T-helper 1 cell (primary cell): Measurements from ENCODE around the gene OR10H2.
"Not testable (repeated sequence)": the region's sequence is repeated elsewhere in the genome, so short reads cannot be mapped to it uniquely, and the experiment has no call there.

Experiments
- DNase-seq, 5 donors: peaks; one replicate each; pipeline ENCODE4 v3.0.0-alpha.2; 2012 to 2020
- total RNA-seq, 4 donors: gene quantifications; one replicate each; lab custom pipeline; 2026; lab: John Stamatoyannopoulos, UW

The OR10H2 gene, protein sequence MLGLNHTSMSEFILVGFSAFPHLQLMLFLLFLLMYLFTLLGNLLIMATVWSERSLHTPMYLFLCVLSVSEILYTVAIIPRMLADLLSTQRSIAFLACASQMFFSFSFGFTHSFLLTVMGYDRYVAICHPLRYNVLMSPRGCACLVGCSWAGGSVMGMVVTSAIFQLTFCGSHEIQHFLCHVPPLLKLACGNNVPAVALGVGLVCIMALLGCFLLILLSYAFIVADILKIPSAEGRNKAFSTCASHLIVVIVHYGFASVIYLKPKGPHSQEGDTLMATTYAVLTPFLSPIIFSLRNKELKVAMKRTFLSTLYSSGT
- total RNA-seq = 0 reads per million in 4 donors

DNA sequence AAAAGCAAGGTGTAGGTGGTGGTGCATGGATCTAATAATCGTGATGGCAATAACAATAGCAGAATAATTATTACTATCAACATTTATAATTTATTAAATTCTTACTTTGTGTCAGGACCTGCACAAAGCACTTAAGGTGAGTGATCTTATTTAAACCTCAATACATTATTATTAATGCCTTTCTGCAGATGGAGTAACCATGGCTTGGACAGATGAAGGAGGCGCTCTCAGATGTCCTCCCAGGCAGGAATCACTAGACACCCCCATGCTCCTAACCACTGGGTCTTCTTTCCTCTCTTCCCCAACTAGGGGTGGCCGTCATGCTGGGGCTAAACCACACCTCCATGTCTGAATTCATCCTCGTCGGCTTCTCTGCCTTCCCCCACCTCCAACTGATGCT lies at the start of gene OR10H2:
Gene OR10H2 (plus strand): TSS at position 301 of the 400 bp plus-strand sequence. CDS start 20 bp downstream, at position 321.
- DNase-seq = no peak

DNA sequence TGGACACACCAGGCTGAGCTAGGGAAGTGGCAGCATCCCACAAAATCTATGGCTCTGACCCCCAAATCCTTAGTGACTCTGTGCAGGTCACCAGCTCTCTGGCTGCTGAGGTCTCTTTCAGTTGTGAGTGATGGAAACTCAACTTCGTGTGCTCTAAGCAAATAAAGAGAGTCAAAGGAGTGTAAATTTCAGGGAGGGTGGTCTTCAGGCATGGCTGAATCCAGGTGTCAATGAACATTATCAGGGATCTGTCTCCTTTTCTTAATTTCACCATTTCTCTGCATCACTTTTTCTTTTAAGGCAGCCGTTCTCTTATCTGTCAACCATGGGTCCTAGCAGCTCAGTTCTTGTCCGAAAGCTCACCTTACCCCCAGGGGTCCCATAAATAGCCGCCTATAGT lies 48.7 kb upstream of the OR10H2 start:
- no peak for DNase-seq

DNA sequence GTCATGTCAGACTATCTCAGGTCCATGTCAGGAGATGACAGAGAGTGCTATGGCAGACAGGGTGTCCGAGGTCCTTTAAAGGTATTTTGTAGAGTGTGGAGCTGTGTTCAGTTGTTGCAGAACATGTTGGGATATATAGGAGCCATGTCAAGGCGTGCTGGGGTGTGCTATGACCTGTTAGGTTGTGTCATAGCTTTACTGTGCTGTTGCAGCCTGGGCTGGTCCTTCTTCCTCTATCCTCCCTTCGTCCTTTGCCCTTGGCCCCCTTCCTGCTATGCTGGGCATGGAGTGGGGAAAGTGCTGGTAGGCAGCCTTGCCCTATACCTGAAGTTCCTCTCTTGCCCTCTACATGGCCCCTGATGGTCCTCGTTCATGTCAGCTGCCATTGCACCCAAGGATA lies 48.0 kb upstream of the OR10H2 start:
- not testable (repeated sequence) for DNase-seq

DNA sequence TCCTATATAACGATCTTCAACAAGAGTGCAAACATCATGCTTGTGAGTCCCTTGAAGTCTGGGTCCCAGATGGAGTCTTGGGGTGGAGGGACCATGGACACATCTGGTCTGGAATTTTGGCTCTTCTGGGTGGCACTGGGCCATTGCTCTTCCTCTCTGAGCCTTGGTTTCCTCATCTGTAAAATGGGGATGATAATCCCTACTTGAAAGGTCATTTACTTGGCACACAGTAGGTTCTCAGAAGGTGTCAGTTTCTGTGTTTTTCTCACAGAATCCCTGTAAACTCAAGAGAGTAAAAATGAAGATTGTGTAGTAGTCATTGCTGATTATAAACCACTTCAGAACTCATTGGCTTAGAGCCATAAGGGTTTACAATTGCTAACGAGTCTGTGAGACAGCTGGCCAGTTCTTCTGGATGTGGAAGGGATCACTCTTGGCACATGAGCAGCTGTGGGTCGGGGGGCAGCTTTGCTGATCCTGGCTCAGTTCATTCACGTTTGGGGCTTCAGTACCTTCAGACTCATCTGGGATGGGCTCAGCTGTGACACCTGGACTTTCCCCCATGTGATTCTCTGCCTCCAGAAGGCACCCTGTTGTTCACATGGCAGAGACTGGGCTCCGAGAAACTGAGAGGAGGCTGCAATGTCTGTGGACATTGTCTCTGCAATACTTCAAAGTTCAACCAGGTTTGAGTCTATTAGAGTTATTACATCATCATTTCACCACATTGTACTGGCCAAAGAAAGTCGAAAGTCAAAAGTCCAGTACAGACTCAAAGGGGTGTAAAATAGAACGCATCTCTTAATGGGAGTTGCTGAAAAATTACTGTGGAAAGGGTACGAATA lies 47.1 kb upstream of the OR10H2 start:
- no peak for DNase-seq

DNA sequence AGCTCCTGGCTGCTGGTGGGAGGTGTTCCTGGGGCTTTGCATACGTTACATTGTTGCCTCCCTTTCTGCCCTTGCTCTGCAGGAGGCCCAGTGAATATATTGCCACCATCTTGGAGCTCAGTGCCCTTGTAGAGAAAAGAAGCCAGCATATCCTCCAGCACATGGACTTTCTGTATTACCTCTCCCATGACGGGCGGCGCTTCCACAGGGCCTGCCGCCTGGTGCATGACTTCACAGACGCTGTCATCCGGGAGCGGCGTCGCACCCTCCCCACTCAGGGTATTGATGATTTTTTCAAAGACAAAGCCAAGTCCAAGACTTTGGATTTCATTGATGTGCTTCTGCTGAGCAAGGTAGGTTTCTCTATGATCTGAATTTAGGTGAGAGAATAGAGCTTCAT lies 44.4 kb upstream of the OR10H2 start:
- DNase-seq = no peak

DNA sequence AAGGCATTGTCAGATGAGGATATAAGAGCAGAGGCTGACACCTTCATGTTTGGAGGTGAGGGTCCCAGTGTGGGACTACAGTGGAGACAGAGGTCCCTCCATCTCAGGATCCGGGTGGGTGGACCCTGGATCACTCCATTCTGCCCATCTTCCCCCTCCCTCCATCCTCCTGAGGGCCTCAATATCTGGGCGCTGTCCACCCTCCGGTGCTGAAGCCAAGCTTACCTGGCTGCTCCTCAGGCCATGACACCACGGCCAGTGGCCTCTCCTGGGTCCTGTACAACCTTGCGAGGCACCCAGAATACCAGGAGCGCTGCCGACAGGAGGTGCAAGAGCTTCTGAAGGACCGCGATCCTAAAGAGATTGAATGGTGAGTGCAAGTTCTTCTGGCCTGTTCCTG lies 43.0 kb upstream of the OR10H2 start:
- no peak for DNase-seq

DNA sequence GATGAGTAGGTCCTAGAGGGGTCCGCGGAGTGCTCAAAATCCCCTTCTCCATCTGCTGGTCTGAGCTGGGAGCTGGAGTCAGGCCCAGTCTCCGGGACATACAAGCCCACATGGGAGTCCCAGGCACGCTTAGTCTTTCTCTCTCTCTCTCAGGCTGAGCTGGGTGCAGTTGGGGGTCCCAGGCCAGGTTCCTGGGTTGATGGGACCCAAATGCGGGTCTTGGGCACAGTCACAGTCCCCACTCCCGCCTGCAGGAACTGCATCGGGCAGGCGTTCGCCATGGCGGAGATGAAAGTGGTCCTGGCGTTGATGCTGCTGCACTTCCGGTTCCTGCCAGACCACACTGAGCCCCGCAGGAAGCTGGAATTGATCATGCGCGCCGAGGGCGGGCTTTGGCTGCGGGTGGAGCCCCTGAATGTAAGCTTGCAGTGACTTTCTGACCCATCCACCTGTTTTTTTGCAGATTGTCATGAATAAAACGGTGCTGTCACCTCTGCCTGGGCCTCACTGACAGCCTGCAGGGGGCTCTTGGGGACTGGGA lies 31.1 kb upstream of the OR10H2 start:
- DNase-seq = no peak

DNA sequence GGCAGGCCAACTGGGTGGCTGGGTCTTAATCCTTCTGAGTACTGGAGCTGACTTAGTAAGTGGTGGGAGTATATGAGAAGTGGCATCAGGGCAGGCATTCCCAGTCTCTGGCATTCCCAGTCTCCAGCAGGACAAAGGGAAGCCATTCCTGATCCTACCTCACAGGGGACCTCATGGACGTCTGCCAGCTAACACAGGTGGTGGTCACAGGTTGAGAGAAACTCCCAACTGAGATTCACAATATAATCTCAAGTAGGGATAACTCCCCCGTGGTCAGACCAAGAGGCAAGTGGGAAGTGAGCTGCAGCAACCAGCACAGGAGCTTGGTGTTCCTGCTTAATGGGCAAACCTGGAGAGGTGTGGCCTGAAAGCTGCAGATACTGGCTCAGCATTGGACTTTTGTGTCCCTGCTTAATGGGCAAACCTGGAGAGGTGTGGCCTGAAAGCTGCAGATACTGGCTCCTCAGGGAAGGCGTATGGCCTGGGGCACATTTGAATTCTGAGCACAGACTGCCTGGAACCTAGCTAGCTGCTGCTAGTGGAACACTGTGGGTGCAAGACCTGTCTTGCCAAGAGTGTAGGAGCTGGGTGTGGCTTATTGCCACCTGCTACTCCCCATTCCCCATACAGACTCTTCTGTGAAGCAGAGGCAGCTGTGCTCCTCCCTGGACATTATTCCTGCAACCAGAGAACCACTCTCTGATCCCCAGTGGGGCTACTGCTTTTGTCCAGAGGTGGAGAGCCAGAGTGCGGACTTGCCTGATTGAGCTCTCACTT lies 25.9 kb upstream of the OR10H2 start:
- DNase-seq = no peak

DNA sequence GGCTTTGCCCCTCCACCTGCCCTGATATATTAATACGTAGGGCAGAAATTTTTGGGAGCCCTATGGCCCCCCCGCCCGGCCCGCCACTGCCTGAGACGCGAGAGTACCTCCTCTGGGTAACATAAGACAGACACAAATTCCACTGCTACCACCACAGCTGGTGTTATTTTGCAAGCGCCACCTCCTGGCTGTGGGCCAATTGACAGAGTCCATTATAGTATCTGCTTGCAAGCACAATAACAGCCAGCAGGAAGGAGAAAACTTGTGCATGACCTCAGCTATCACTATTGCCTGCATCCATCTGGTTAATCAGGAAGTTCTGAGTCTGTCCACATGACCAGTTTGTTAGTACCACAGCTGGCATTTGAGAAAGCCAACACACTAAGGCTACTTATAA lies 25.3 kb upstream of the OR10H2 start:
- peak in 1 of 5 donors; percentile 4 for DNase-seq

DNA sequence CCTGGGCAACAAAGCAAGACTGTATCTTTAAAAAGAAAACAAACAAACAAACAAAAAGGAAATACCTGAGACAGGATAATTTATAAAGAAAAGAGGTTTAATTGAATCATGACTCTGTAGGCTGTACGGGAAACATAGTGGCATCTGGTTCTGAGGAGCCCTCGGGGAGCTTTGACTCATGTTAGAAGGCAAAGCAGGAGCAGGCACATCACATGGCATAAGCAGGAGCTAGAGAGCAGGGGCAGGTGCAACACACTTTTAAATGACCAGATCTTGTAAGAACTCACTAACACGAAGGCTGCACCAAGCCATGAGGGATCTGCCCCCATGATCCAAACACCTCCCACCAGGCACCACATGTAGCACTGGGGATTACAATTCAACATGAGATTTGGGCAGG lies 13.2 kb upstream of the OR10H2 start:
- no peak for DNase-seq

DNA sequence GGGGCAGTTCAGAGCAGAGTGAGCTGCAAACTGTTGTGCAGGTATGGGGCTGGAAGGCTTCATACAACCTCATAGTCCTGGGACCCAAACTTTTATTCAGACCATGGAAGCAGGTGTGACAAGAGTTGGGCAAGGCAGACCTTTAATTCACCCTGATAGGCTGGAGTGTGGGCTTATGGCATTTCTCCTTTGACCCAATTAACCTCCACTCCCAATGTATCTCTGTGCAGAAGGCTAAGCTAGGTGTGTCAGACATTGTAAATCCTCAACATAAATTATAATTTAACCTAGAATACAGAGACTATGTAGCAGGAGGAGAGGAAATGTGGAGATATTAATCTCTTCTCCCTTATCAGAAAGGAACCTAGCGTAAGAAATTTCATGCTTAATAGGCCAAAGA lies 12.2 kb upstream of the OR10H2 start:
- no peak for DNase-seq

DNA sequence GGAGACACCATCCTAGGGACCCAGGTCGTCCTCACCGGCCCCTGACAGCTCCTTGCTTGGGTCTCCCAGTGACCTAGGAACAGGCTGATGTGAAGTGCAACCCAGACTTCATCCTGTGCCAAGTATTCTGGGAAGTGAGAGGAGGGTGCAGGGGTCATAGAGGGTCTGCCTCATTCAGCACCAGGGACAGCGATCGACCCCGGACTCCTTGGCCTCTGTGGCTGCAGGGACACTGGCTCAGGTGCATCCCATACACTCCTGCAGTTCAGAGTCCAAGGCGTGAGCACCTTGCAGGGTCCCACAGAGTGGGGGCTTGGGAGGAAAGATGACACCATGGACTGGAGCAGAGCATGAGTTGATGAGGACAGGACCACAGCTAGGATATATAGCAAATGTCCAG lies 10.0 kb upstream of the OR10H2 start:
- no peak for DNase-seq

DNA sequence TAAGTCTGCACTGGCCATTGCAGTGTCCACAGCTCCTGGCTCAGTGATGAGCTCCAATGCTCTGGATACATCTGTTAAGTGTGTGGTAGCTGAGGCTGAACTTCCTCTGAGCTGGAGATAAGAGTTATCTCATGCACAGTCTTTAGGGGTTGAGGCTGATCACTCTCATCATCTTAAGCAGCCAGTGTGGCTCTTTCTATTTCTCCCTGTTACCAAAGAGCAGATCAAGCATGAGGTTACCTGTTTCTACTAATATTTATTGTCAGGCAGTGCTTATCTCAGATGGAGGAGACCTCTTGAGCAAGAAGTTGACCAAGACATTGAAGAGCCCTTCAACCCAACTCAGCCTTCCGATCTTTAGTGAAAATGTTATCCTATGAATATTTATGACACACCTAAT lies 6.6 kb upstream of the OR10H2 start:
- no peak for DNase-seq

DNA sequence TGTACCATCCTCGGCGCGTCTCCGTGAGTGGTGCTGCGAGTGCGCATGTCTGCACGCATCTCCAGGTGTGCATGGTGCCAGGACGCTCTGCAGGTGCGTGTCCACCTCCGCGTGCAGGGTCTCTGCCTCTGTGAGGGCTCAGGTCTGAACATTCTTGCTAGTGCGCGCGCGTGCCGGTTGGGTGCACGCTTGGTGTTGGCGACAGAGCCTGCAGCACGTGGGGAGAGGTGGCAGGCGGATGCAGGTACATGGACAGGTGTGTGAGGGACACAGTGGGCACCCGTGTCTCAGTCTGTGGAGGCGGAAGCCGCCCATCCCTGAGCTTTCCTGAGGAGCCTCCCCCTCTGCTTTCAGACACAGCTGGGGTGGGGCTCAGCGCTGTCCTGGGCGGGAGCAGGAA lies 4.9 kb upstream of the OR10H2 start:
- DNase-seq = no peak

DNA sequence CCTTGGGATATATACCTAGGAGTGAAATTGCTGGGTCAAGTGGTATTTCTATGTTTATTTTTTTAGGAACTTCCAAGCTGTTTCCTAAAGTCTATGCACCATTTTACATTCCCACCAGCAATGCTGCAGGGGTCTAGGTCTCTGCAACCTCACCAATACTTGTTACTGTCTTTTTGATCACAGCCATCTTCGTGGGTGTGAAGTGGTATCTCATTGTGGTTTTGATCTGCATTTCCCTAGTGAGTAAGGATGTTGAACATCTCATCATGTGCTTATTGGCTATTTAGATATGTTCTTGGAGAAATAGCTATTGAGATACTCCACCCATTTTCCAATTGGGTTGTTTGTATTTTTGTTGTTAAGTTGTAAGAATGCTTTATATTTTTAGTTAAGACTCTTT lies 2.7 kb downstream of the OR10H2 start:
- no peak for DNase-seq

DNA sequence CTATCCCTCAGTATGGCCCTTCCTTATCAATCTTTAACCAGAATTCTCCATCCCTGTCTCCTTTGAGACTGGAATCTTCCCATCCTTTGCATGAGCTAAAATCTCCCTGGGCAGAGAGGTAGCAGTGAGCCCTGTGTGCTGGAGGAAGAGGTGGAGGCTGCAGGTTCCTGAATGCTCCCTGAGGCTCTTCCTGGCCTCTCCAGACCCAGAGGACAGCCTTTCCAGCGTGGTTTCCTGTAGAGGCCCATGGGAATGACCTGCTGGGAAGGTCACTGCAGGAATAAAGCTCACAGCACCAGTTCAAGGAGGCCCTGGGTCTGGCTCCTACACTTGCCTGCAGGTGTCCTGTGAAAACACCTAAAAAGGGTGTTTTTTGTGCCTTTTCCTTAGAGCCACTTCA lies 4.6 kb downstream of the OR10H2 start:
- DNase-seq = no peak

DNA sequence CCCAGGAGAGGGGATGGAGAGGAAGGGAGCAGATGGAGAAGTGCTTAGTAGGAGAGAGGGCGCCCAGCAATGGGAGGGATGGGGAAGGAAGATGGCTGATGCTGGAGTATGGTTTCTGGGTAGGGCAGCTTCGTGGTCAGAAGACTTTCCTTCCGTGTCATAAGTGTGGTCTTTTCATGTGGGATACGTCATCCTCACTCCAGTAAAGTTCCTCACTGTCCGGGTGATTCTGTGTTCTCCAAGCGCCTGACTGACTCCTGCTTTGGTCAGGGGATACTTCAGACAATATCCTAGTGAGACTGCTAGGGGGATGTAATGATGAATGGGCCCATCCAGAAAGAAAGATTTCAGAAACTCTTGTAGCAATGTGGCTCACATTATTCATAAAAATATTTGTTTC lies 6.1 kb downstream of the OR10H2 start:
- DNase-seq = no peak

DNA sequence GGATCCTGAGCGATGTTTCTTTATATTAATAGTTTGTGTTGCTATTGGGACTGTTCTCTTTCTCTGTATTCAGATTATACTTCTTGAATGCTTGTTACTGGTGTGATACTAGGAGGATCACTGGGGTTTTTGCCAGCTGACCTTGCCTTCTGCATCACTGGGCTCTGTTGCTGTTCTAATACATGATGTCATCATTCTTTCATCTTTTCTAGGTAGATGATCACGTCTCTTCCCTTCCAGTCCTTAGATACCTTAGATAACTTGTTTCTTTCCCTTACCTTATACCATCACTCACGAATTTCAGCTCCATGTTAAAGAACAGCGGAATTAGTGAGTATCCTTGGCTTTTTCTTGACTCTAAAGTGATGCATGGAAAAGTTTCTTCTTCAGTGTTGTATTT lies 9.9 kb downstream of the OR10H2 start, which contains the start of gene OR10H3:
Gene OR10H3 (plus strand): TSS at position 264 of the 400 bp plus-strand sequence. CDS start 3,408 bp downstream, outside the sequence.
- DNase-seq = no peak

DNA sequence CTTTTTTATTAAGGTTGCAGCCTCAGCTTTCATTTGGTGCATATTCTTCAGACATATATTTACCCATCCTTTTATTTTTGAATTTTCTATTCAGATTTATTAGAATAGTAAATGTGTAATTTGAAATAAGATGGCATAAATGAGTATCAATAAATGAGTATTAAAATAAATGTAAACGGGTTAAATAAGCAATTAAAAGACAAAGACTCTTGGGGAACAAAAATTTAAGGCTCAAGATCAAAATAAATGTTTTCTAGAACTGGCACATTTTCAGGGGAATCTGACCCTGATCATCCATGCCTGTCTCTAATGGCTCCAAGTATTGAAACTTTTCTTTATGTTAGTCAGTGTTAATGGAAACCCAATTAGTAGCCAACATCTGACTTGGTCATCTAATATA lies 13.0 kb downstream of the OR10H2 start:
- DNase-seq = no peak

DNA sequence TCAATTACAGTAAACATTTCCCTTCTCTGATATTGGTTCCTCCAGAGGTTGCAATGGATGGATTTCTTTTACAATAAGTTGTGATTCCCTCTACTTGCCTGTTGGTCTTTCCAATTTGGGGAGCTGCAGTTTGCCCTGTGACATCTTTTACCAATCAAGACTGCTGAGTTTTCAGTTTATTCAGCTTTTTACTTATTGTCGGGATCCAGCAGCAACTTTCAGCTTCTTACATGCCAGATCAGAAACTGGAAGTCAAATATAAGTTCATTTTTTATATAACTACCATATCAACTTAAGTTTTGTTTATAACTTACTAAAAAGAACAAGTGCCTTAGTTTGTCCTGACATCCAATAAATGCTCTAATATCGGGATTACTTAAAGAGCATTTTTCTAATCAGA lies 20.4 kb downstream of the OR10H2 start:
- DNase-seq = no peak

DNA sequence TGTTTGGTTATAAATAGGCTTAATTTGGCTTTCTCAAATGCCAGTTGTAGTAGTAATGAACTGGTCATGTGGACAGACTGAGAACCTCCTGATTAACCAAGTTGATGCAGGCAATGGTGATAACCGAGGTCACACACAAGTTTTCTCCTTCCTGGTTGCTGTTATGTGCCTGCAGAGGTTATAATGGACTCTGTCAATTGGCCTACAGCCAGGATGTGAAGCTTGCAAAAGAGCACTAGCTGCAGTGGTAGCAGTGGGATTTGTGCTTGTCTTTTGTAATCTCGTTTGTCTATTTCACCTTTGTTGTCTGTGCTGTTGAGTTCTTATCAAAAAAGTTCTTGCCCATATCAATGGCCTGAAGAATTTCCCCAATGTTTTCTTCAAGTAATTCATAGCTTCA lies 30.6 kb downstream of the OR10H2 start:
- no peak for DNase-seq

DNA sequence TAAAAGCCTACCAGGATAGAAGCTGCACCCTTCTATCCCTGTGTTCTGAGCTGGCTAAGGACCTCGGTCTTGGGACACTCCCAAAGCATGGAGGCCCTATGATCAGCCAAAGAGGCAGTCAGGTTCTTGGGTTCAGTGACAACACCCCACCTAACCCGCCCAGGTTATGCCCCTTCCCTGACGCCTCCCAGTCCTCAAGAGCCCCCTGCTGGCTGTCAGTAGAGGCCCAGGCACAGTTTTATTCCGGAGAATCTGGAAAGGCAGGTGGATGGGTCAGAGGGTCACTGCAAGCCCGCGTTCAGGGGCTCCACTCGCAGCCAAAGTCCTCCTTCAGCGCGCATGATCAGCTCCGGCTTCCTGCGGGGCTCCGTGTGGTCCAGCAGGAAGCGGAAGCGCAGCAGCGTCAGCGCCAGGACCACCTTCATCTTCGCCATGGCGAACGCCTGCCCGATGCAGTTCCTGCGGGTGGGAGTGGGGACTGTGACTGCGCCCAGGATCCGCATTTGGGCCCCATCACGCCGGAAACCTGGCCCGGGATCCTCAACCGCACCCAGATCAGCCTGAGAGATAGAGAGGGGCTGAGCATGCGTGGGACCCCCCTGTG lies 32.2 kb downstream of the OR10H2 start:
- no peak for DNase-seq

DNA sequence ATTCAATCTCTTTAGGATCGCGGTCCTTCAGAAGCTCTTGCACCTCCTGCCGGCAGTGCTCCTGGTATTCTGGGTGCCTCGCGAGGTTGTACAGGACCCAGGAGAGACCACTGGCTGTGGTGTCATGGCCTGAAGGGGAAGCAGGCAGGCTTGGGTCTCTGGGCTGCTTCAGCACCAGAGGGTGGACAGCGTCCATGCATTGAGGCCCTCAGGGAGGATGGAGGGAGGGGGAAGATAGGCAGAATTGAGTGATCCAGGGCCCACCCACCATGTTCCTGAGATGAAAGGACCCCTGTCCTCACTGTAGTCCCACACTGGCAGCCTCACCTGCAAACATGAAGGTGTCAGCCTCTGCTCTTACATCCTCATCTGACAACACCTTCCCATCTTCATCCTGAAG lies 41.8 kb downstream of the OR10H2 start:
- DNase-seq = no peak
